Liver (tissue), 9 donors: ENCODE data around the gene GNA15. TPM values are rescaled to one million over a fixed set of nuclear protein-coding genes. Genes with fewer than 3 reads are reported as not detected.
A peak's percentile ranks its signal among the peaks of the same experiment; 100 is the strongest.

Experiments used
- DNase-seq: peaks from one replicate; pipeline ENCODE4 v3.0.0-alpha.2; 2017; ENCODE audit warnings: low spot score
- H3K27ac ChIP-seq, 2 donors: one replicate each; pipeline ENCODE4 v1.7.0; 2013; ENCODE audit warnings: inconsistent platforms in 2 of 2, low read length in 2 of 2, control low read depth in 1 of 2, low read depth in 1 of 2, mild to moderate bottlenecking in 1 of 2
- H3K27me3 ChIP-seq, 4 donors: one replicate each; pipeline versions ENCODE4 v1.6.1 to v1.7.0; 2013; ENCODE audit warnings: low read length in 3 of 4, inconsistent platforms in 1 of 4, mild to moderate bottlenecking in 1 of 4, moderate library complexity in 1 of 4; ENCODE audit not compliant: control insufficient read depth in 4 of 4, insufficient read depth in 4 of 4
- H3K36me3 ChIP-seq, 4 donors: one replicate each; pipeline versions ENCODE4 v1.6.1 to v1.7.0; 2013; ENCODE audit warnings: low read length in 3 of 4, mild to moderate bottlenecking in 3 of 4, low read depth in 1 of 4, moderate library complexity in 1 of 4; ENCODE audit not compliant: control insufficient read depth in 4 of 4, insufficient read depth in 3 of 4
- H3K4me1 ChIP-seq, 4 donors: one replicate each; pipeline versions ENCODE4 v1.6.1 to v1.7.0; 2013; ENCODE audit warnings: low read length in 3 of 4, mild to moderate bottlenecking in 3 of 4, moderate library complexity in 1 of 4; ENCODE audit not compliant: control insufficient read depth in 4 of 4, insufficient read depth in 4 of 4
- H3K4me3 ChIP-seq, 3 donors: one replicate each; pipeline versions ENCODE4 v1.6.1 to v1.7.0; 2013; ENCODE audit warnings: low read length in 3 of 3, control low read depth in 1 of 3, low read depth in 1 of 3, mild to moderate bottlenecking in 1 of 3
- H3K9ac ChIP-seq, 2 donors: one replicate each; pipeline ENCODE4 v1.7.0; 2013; ENCODE audit warnings: low read length in 2 of 2, mild to moderate bottlenecking in 2 of 2, moderate library complexity in 2 of 2, control low read depth in 1 of 2, low read depth in 1 of 2
- H3K9me3 ChIP-seq, 4 donors: one replicate each; pipeline versions ENCODE4 v1.6.1 to v1.7.0; 2013; ENCODE audit warnings: low read length in 3 of 4; ENCODE audit not compliant: control insufficient read depth in 4 of 4
- EGR1 ChIP-seq, 2 donors: IDR thresholded peaks; 2 replicates each; pipeline ENCODE4 v1.6.1; 2016 to 2018; ENCODE audit warnings: antibody characterized with exemption in 2 of 2, low read depth in 2 of 2
- FOXA1 ChIP-seq: IDR thresholded peaks from 2 replicates; pipeline ENCODE4 v1.6.1; 2016; ENCODE audit warnings: antibody characterized with exemption
- FOXA2 ChIP-seq: IDR thresholded peaks from 2 replicates; pipeline ENCODE4 v1.6.1; 2016; ENCODE audit warnings: antibody characterized with exemption
- GABPA ChIP-seq, 2 donors: IDR thresholded peaks in 1 of 2; conservative IDR thresholded peaks in 1 of 2; 2 replicates each; pipeline ENCODE4 v1.6.1; 2016; ENCODE audit warnings: antibody characterized with exemption in 2 of 2, mild to moderate bottlenecking in 1 of 2, moderate library complexity in 1 of 2
- HNF4A ChIP-seq, 2 donors: conservative IDR thresholded peaks; 2 replicates each; pipeline ENCODE4 v1.6.1; 2016; ENCODE audit warnings: antibody characterized with exemption in 2 of 2, mild to moderate bottlenecking in 2 of 2
- HNF4G ChIP-seq: IDR thresholded peaks from 2 replicates; pipeline ENCODE4 v1.6.1; 2016; ENCODE audit warnings: antibody characterized with exemption
- JUND ChIP-seq, 2 donors: IDR thresholded peaks; 2 replicates each; pipeline ENCODE4 v1.6.1; 2016; ENCODE audit warnings: antibody characterized with exemption in 2 of 2
- NR2F2 ChIP-seq: IDR thresholded peaks from 2 replicates; pipeline ENCODE4 v1.6.1; 2016; ENCODE audit warnings: antibody characterized with exemption
- RAD21 ChIP-seq, 2 donors: IDR thresholded peaks; 2 replicates each; pipeline ENCODE4 v1.6.1; 2016; ENCODE audit warnings: antibody characterized with exemption in 2 of 2, mild to moderate bottlenecking in 2 of 2
- RXRA ChIP-seq, 2 donors: IDR thresholded peaks; 2 replicates each; pipeline ENCODE4 v1.6.1; 2017 to 2018; ENCODE audit warnings: antibody characterized with exemption in 2 of 2, mild to moderate bottlenecking in 1 of 2
- SP1 ChIP-seq: IDR thresholded peaks from 2 replicates; pipeline ENCODE4 v1.6.1; 2018; ENCODE audit warnings: antibody characterized with exemption, mild to moderate bottlenecking
- TAF1 ChIP-seq: conservative IDR thresholded peaks from 2 replicates; pipeline ENCODE4 v1.6.1; 2016; ENCODE audit warnings: antibody characterized with exemption, mild to moderate bottlenecking
- YY1 ChIP-seq: IDR thresholded peaks from 2 replicates; pipeline ENCODE4 v1.6.1; 2016; ENCODE audit warnings: antibody characterized with exemption, mild to moderate bottlenecking
- WGBS: extraction: QIAGEN DNeasy Blood & Tissue Kit; methylation state at CpG from one replicate; pipeline ENCODE4 v1.1.7; 2013; 5-methylcytosine and 5-hydroxymethylcytosine counted together
- polyA plus RNA-seq, 2 donors: library from polyadenylated mRNA; stranded (reverse) in 1 of 2; unstranded in 1 of 2; fragments of 200-250 nt in 1 of 2; fragments of >200 nt in 1 of 2; fragmentation: Nextera tagmentation in 1 of 2; extraction: Ambion mirVana in 1 of 2; gene quantifications; one replicate each; pipeline versions ENCODE4 v1.2.1 to v1.2.3, GENCODE V29; 2013 to 2015
- total RNA-seq, 2 donors: library from RNA; depleted of rRNA; stranded (reverse); fragments of >200 nt; gene quantifications; one replicate each; pipeline ENCODE4 v1.2.3, GENCODE V29; 2014
- TF ChIP-seq, protein P1 (sequence below): fragments of 150-350 bp; IDR thresholded peaks from 2 replicates; pipeline ENCODE4 v1.5.1; 2017; ENCODE audit warnings: improper control_type of control experiment, low read depth, low read length; ENCODE audit not compliant: missing input control
- TF ChIP-seq, protein P2 (sequence below): IDR thresholded peaks from 2 replicates; pipeline ENCODE4 v1.6.1; 2016; ENCODE audit warnings: antibody characterized with exemption
- TF ChIP-seq, protein P3 (sequence below): IDR thresholded peaks from 2 replicates; pipeline ENCODE4 v1.6.1; 2016; ENCODE audit warnings: antibody characterized with exemption
- TF ChIP-seq, protein P4 (sequence below): IDR thresholded peaks from 2 replicates; pipeline ENCODE4 v1.6.1; 2016; ENCODE audit warnings: antibody characterized with exemption
- donor health status: healthy.
- donor health status: healthy.
- donor health status: healthy.
- donor health status: healthy.
- donor health status: healthy.

Gene GNA15
- total and polyA plus RNA-seq, 4 donors = 0.11 to 10.4 (median 1.4) TPM

DNA sequence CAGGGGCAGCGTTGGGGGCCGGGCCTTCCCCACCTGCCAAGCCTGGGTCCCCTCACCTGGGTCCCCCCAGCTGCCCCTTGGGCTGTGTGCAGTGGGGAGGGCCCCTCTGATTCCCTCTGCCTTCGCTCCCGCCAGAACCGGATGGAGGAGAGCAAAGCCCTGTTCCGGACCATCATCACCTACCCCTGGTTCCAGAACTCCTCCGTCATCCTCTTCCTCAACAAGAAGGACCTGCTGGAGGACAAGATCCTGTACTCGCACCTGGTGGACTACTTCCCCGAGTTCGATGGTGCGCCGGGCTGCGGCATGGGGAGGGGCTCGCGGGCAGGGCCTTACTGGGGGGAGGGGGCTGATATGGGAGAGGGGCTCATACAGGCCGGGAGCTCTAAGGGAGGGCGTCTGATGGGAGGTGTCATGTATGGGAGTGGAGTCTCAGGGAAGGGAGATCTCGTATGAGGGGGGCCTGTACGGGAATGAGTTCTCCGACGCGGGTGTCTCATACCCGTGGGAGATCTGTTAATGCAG, 16.7 kb upstream of the GNA15 start:
- H3K27ac ChIP-seq = no peak overlapping the region
- H3K9ac ChIP-seq = no peak overlapping the region
- peaks cover 3 to 17% (median 11%) of the 10 kb centered on the region in 4 donors for H3K4me1 ChIP-seq
- no peak overlapping the region for H3K4me3 ChIP-seq
- no peak for TF ChIP-seq GABPA (IDR thresholded peaks at IDR 0.05 in 1 of 2, conservative IDR thresholded peaks at IDR 0.05 in 1 of 2)
- TF ChIP-seq TAF1 = no peak
- TF ChIP-seq FOXA2 = no peak
- no peak for TF ChIP-seq SP1
- TF ChIP-seq, protein P1, sequence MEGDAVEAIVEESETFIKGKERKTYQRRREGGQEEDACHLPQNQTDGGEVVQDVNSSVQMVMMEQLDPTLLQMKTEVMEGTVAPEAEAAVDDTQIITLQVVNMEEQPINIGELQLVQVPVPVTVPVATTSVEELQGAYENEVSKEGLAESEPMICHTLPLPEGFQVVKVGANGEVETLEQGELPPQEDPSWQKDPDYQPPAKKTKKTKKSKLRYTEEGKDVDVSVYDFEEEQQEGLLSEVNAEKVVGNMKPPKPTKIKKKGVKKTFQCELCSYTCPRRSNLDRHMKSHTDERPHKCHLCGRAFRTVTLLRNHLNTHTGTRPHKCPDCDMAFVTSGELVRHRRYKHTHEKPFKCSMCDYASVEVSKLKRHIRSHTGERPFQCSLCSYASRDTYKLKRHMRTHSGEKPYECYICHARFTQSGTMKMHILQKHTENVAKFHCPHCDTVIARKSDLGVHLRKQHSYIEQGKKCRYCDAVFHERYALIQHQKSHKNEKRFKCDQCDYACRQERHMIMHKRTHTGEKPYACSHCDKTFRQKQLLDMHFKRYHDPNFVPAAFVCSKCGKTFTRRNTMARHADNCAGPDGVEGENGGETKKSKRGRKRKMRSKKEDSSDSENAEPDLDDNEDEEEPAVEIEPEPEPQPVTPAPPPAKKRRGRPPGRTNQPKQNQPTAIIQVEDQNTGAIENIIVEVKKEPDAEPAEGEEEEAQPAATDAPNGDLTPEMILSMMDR = no peak
- no peak for TF ChIP-seq FOXA1
- no peak for TF ChIP-seq NR2F2
- no peak for DNase-seq
- 95% methylated on average over 23 of the region's 23 CpGs for WGBS
- H3K9me3 ChIP-seq = no peaks in the 10 kb centered on the region
- H3K36me3 ChIP-seq = peaks cover 0 to 30% (median 2%) of the 10 kb centered on the region in 4 donors
- no peaks in the 10 kb centered on the region for H3K27me3 ChIP-seq

DNA sequence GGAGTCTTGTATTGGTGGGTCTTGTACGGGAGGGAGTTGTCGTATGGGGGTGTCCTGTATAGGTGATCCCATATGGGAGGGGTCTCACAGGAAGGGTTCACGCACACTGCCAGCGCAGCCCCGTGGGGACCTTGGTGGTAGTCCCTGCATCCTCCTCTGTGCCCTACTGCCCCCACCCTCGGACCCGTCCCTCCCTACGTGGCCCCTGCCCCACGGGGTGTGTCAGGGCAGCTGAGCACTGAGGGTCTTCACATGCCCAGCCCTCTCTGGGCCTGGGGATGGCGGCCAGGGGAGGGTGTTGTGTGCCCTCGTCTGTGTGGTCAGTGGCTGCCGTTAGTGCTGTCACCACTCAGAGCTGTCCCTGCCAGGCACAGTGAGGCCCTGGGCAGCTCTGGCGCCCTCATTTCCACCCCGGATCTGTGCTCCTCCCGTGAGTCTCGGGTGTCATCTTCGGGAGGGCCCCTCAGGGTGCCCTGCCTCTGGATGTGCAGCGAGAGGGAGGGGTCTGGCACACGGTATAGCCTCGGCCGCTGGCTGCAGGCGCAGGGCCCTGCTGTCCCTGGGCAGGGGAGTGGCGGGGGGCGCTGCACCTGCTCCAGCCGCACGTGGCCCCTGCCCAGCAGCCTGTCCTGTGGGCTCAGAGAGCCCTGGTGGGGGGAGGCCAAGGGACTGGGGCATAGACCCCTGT, 16.0 kb upstream of the GNA15 start:
- Histone ChIP-seq H3K27me3 (no peaks in the 10 kb centered on the region), H3K27ac (peak overlapping the region in 1 of 2 donors; percentile 18), H3K36me3 (peaks cover 0 to 26% (median 2%) of the 10 kb centered on the region in 4 donors), H3K9ac (no peak overlapping the region), H3K4me3 (no peak overlapping the region), H3K4me1 (peaks cover 3 to 18% (median 11%) of the 10 kb centered on the region in 4 donors), H3K9me3 (no peaks in the 10 kb centered on the region)
- no peak for DNase-seq
- no peak for TF ChIP-seq RAD21 (IDR thresholded peaks at IDR 0.05)
- 92% methylated on average over 26 of the region's 26 CpGs for WGBS

DNA sequence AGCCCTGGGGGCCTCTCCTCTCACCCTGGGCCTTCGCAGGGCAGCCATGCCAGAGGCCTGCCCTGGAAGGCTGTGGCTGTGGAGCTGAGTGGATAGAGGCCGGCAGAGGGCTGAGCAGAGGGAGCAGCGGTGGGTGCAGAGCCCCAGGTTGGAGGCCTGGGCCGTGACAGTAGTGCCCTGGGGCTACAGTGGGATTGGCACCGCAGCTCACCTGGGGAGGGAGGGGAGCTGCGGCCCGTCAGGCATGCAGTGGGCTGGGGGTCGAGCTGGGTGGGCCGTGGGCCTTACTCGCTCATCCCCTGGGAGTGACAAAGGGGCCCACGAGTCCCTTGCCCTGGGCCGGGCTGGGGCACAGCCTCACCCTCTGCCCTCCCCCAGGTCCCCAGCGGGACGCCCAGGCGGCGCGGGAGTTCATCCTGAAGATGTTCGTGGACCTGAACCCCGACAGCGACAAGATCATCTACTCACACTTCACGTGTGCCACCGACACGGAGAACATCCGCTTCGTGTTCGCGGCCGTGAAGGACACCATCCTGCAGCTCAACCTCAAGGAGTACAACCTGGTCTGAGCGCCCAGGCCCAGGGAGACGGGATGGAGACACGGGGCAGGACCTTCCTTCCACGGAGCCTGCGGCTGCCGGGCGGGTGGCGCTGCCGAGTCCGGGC, 15.1 kb upstream of the GNA15 start:
- Histone ChIP-seq H3K9ac (no peak overlapping the region), H3K4me1 (peaks cover 3 to 18% (median 11%) of the 10 kb centered on the region in 4 donors), H3K36me3 (peaks cover 0 to 25% (median 2%) of the 10 kb centered on the region in 4 donors), H3K4me3 (no peak overlapping the region), H3K9me3 (no peaks in the 10 kb centered on the region), H3K27me3 (no peaks in the 10 kb centered on the region), H3K27ac (no peak overlapping the region)
- 95% methylated on average over 38 of the region's 38 CpGs for WGBS
- no peak for DNase-seq
- no peak for TF ChIP-seq RAD21 (IDR thresholded peaks at IDR 0.05)
- TF ChIP-seq NR2F2 = no peak
- TF ChIP-seq, protein P2, sequence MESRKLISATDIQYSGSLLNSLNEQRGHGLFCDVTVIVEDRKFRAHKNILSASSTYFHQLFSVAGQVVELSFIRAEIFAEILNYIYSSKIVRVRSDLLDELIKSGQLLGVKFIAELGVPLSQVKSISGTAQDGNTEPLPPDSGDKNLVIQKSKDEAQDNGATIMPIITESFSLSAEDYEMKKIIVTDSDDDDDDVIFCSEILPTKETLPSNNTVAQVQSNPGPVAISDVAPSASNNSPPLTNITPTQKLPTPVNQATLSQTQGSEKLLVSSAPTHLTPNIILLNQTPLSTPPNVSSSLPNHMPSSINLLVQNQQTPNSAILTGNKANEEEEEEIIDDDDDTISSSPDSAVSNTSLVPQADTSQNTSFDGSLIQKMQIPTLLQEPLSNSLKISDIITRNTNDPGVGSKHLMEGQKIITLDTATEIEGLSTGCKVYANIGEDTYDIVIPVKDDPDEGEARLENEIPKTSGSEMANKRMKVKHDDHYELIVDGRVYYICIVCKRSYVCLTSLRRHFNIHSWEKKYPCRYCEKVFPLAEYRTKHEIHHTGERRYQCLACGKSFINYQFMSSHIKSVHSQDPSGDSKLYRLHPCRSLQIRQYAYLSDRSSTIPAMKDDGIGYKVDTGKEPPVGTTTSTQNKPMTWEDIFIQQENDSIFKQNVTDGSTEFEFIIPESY = no peak
- TF ChIP-seq FOXA2 = no peak
- TF ChIP-seq EGR1 (IDR thresholded peaks at IDR 0.05; ENCODE audit: low read depth in 2 of 2) = no peak
- TF ChIP-seq, protein P1 = no peak
- TF ChIP-seq RXRA (IDR thresholded peaks at IDR 0.05) = no peak
- no peak for TF ChIP-seq HNF4A (conservative IDR thresholded peaks at IDR 0.05)
- no peak for TF ChIP-seq FOXA1
- TF ChIP-seq GABPA (IDR thresholded peaks at IDR 0.05 in 1 of 2, conservative IDR thresholded peaks at IDR 0.05 in 1 of 2) = no peak
- TF ChIP-seq, protein P3, sequence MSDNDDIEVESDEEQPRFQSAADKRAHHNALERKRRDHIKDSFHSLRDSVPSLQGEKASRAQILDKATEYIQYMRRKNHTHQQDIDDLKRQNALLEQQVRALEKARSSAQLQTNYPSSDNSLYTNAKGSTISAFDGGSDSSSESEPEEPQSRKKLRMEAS = no peak
- TF ChIP-seq SP1 = no peak
- TF ChIP-seq HNF4G = no peak
- TF ChIP-seq, protein P4, sequence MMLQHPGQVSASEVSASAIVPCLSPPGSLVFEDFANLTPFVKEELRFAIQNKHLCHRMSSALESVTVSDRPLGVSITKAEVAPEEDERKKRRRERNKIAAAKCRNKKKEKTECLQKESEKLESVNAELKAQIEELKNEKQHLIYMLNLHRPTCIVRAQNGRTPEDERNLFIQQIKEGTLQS = no peak
- TF ChIP-seq TAF1 = no peak
- no peak for TF ChIP-seq YY1
- no peak for TF ChIP-seq JUND (IDR thresholded peaks at IDR 0.05)
